ENCODE data around the gene ASXL1. TPM values are rescaled to one million over a fixed set of nuclear protein-coding genes. Genes with fewer than 3 reads are reported as not detected.

The ASXL1 gene
- total and polyA plus RNA-seq, 9 of the 15 experiments (the other 6 are each of a cell fraction or from before 2014, with no cell fraction given), result 6.5 to 65.3 (median 32.3) TPM

DNA sequence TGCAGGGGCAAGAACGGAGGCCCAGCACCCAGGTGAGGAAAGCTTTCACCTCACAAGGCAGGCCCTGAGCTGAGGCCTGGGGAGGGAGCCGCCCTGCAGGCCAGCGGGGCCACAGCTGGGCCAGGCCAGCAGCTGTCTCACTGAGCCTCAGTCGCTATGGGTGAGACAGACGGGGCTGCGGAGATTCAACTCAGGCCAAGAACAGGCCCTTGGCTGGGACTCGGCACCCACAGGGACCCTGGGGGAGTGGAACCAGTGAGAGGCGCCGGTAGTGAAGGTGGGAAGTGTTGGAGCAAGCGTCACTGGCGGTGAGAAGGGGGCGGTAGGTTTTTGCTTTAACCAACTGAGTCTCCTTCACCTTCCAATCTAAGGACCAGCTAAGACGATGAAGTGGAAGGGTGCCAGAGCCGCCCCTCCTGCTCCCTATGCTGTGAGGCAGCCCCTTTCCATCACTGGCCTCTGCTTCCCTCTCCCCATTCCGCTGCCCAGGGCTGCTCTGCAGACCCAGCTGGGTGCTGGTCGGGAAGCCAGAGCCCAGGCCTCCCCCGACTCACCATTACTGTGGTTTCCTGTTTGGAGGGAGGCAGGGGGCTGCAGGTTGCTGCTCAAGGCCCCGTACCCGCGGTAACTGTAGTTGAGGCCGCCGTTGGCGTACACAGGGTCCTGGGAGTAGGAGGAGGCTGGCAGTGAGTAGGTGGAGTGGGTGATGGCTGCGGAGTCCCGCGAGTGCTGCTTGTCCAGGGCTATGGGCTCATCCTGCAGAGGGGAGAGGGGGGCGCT lies 93.7 kb downstream of the ASXL1 start (continued):
- TF ChIP-seq, protein P1, sequence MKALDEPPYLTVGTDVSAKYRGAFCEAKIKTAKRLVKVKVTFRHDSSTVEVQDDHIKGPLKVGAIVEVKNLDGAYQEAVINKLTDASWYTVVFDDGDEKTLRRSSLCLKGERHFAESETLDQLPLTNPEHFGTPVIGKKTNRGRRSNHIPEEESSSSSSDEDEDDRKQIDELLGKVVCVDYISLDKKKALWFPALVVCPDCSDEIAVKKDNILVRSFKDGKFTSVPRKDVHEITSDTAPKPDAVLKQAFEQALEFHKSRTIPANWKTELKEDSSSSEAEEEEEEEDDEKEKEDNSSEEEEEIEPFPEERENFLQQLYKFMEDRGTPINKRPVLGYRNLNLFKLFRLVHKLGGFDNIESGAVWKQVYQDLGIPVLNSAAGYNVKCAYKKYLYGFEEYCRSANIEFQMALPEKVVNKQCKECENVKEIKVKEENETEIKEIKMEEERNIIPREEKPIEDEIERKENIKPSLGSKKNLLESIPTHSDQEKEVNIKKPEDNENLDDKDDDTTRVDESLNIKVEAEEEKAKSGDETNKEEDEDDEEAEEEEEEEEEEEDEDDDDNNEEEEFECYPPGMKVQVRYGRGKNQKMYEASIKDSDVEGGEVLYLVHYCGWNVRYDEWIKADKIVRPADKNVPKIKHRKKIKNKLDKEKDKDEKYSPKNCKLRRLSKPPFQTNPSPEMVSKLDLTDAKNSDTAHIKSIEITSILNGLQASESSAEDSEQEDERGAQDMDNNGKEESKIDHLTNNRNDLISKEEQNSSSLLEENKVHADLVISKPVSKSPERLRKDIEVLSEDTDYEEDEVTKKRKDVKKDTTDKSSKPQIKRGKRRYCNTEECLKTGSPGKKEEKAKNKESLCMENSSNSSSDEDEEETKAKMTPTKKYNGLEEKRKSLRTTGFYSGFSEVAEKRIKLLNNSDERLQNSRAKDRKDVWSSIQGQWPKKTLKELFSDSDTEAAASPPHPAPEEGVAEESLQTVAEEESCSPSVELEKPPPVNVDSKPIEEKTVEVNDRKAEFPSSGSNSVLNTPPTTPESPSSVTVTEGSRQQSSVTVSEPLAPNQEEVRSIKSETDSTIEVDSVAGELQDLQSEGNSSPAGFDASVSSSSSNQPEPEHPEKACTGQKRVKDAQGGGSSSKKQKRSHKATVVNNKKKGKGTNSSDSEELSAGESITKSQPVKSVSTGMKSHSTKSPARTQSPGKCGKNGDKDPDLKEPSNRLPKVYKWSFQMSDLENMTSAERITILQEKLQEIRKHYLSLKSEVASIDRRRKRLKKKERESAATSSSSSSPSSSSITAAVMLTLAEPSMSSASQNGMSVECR (CRISPR knock-in tag; IDR thresholded peaks at IDR 0.05), result no peak
- TF ChIP-seq TBL1XR1 (IDR thresholded peaks at IDR 0.05; ENCODE audit: low read length in 2 of 2) (no peak), IFI16 (CRISPR knock-in tag; IDR thresholded peaks at IDR 0.05) (no peak), HDAC2 (IDR thresholded peaks at IDR 0.05) (no peak), RB1 (IDR thresholded peaks at IDR 0.05; ENCODE audit: low read depth) (no peak)
